Spleen (tissue), 11 donors: ENCODE data around the gene PAQR4. TPM values are rescaled to one million over a fixed set of nuclear protein-coding genes. Genes with fewer than 3 reads are reported as not detected.
A peak's percentile ranks its signal among the peaks of the same experiment; 100 is the strongest.

Experiments
- DNase-seq: peaks from one replicate; pipeline ENCODE4 v3.0.0-alpha.2; 2020
- H3K27ac ChIP-seq, 8 donors: fragments of 200-600 bp; sonication (generic) in 7 of 8; 1 replicate in 4 of 8; 2 replicates in 4 of 8; pipeline versions ENCODE4 v1.5.0 to v1.8.0; 2016 to 2021; ENCODE audit warnings: inconsistent platforms in 4 of 8, mild to moderate bottlenecking in 4 of 8, moderate library complexity in 1 of 8
- H3K27me3 ChIP-seq, 7 donors: fragments of 200-600 bp; sonication (generic) in 6 of 7; replicated peaks in 1 of 7; 1 replicate in 4 of 7; 2 replicates in 3 of 7; pipeline versions ENCODE4 v1.5.0 to v1.8.0; 2016 to 2021; ENCODE audit warnings: inconsistent platforms in 3 of 7, mild to moderate bottlenecking in 1 of 7
- H3K36me3 ChIP-seq, 6 donors: fragments of 200-600 bp; sonication (generic) in 5 of 6; 1 replicate in 4 of 6; 2 replicates in 2 of 6; pipeline versions ENCODE4 v1.5.0 to v1.8.0; 2016 to 2021; ENCODE audit warnings: inconsistent platforms in 2 of 6
- H3K4me1 ChIP-seq, 6 donors: fragments of 200-600 bp; sonication (generic) in 5 of 6; 1 replicate in 3 of 6; 2 replicates in 3 of 6; pipeline versions ENCODE4 v1.5.0 to v1.8.0; 2016 to 2021; ENCODE audit warnings: inconsistent platforms in 3 of 6
- H3K4me3 ChIP-seq, 8 donors: fragments of 200-600 bp; sonication (generic) in 7 of 8; 1 replicate in 4 of 8; 2 replicates in 4 of 8; pipeline versions ENCODE4 v1.5.0 to v1.8.0; 2016 to 2021; ENCODE audit warnings: inconsistent platforms in 4 of 8, mild to moderate bottlenecking in 4 of 8, moderate library complexity in 2 of 8
- H3K9me3 ChIP-seq, 8 donors: fragments of 200-600 bp; sonication (generic) in 7 of 8; 1 replicate in 4 of 8; 2 replicates in 4 of 8; pipeline versions ENCODE4 v1.5.0 to v1.8.0; 2016 to 2021; ENCODE audit warnings: inconsistent platforms in 4 of 8
- POLR2A ChIP-seq, 3 donors: fragments of 450-650 bp; IDR thresholded peaks; one replicate each; pipeline ENCODE4 v1.5.1; 2017; ENCODE audit warnings: antibody characterized with exemption in 3 of 3, mild to moderate bottlenecking in 1 of 3
- POLR2AphosphoS5 ChIP-seq, 3 donors: sonication (generic); formaldehyde crosslinking; IDR thresholded peaks; one replicate each; pipeline ENCODE4 v1.5.1; 2017; ENCODE audit warnings: antibody characterized with exemption in 3 of 3
- WGBS, 5 donors: extraction: QIAGEN DNeasy Blood & Tissue Kit in 3 of 5; methylation state at CpG; one replicate each; pipeline versions ENCODE4 v1.1.5 to v1.1.7; 2013 to 2018; 5-methylcytosine and 5-hydroxymethylcytosine counted together
- intact Hi-C: fragments of 100-400 bp; cut with DNase I; formaldehyde crosslinking; loops from one replicate; pipeline ENCODE4 v1.15.0; 2023; ENCODE audit warnings: low total_unique reads
- polyA plus RNA-seq, 3 donors: library from polyadenylated mRNA; stranded (reverse); fragments of 200-250 nt; gene quantifications; one replicate each; pipeline ENCODE4 v1.2.1, GENCODE V29; 2013
- total RNA-seq, 7 donors: library from RNA; depleted of rRNA in 3 of 7; stranded (reverse); fragments of >200 nt in 3 of 7; fragmentation: NEBNext Ultra II Directional in 4 of 7; extraction: Animal tissue kit (Norgen Biotek cat#: 25700) in 4 of 7; gene quantifications; one replicate each; pipeline versions ENCODE4 v1.1.0 to v1.2.1, GENCODE V29; 2016 to 2021
- TF ChIP-seq, protein P1 (sequence below), 11 experiments: fragments of 200-600 bp in 7 of 11; fragments of 450-650 bp in 4 of 11; sonication (generic) in 4 of 11; IDR thresholded peaks in 8 of 11; conservative IDR thresholded peaks in 3 of 11; 1 replicate in 7 of 11; 2 replicates in 4 of 11; pipeline versions ENCODE4 v1.4.0 to v1.8.0; 2016 to 2021; ENCODE audit warnings: antibody characterized with exemption in 11 of 11, inconsistent platforms in 4 of 11, mild to moderate bottlenecking in 1 of 11
- donor health status: healthy with polysubstance abuse.
- donor health status: DM: no; HTN: no; CAD: no; lungs with moderate emphysema.
- donor health status: DM: no; HTN: no; CAD: no.
- donor health status: Bipolar disorder and iron deficiency.
- donor health status: healthy.
- donor health status: DM: no; HTN: no; CAD: no.
- donor health status: DM: yes; HTN: yes; CAD: no.

Gene PAQR4
- total and polyA plus RNA-seq, 10 donors = 2.1 to 9.0 (median 6.3) TPM

DNA sequence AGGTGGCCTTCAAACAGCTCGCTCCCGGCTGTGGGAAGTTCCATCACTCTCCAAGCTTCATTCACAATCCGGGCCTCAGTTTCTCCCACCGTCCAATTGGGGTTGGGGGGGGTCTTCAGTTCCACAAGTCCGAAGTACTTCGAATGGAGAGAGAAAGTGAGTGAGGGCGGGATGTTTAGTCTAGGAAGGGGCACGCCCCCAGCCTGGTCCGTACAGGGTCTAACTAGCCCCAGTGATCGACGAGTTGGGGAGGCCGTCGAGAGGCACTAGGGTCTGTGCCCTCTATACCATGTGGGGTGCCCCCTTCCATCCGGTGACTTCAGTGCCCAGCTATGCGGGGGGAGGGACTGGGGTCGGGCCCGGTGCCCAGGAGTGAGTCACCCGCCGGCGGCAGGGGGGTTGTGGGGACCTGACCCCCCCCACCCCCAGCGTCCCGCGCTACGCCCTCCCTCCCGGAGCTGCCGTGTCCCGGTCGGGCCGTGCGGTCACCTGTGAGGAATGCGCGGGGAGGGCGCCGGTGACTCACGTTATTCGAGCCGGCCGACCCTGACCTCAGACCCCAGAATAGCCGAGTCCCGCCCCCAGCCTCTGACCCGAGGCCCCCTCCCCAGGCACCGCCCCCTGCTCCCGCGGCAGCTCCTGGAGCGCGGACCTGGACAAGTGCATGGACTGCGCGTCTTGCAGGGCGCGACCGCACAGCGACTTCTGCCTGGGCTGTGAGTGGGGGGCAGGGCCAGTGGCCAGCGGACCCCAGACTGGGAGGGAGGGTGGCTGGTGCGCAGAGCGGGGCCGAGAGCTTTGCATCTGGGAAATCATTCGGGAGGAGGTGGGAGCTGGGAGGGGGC is 51.7 kb downstream of the PAQR4 start:
- Histone ChIP-seq H3K27me3 (peaks cover 0 to 36% (median 17%) of the 10 kb centered on the region in 7 donors), H3K4me1 (peaks cover 41 to 83% (median 70%) of the 10 kb centered on the region in 6 donors)
- intact Hi-C loops = no loop called here

DNA sequence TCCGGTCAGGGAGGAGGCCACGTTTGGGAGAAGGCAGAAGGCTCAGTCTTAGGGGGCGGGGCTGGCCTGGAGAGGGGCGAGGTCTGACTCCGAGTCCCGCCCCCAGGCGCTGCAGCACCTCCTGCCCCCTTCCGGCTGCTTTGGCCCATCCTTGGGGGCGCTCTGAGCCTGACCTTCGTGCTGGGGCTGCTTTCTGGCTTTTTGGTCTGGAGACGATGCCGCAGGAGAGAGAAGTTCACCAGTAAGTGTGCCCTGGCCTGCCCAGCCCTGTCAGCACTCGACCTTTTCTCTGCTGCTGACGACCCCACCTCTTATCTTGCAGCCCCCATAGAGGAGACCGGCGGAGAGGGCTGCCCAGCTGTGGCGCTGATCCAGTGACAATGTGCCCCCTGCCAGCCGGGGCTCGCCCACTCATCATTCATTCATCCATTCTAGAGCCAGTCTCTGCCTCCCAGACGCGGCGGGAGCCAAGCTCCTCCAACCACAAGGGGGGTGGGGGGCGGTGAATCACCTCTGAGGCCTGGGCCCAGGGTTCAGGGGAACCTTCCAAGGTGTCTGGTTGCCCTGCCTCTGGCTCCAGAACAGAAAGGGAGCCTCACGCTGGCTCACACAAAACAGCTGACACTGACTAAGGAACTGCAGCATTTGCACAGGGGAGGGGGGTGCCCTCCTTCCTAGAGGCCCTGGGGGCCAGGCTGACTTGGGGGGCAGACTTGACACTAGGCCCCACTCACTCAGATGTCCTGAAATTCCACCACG is 52.5 kb downstream of the PAQR4 start:
- peaks cover 41 to 83% (median 70%) of the 10 kb centered on the region in 6 donors for H3K4me1 ChIP-seq
- H3K9me3 ChIP-seq = no peaks in the 10 kb centered on the region
- TF ChIP-seq, protein P1, sequence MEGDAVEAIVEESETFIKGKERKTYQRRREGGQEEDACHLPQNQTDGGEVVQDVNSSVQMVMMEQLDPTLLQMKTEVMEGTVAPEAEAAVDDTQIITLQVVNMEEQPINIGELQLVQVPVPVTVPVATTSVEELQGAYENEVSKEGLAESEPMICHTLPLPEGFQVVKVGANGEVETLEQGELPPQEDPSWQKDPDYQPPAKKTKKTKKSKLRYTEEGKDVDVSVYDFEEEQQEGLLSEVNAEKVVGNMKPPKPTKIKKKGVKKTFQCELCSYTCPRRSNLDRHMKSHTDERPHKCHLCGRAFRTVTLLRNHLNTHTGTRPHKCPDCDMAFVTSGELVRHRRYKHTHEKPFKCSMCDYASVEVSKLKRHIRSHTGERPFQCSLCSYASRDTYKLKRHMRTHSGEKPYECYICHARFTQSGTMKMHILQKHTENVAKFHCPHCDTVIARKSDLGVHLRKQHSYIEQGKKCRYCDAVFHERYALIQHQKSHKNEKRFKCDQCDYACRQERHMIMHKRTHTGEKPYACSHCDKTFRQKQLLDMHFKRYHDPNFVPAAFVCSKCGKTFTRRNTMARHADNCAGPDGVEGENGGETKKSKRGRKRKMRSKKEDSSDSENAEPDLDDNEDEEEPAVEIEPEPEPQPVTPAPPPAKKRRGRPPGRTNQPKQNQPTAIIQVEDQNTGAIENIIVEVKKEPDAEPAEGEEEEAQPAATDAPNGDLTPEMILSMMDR (IDR thresholded peaks at IDR 0.05 in 8 of 11, conservative IDR thresholded peaks at IDR 0.05 in 3 of 11) = peak in 7 of 11 experiments; percentile 19 to 66 (median 45)
- TF ChIP-seq POLR2A (IDR thresholded peaks at IDR 0.05) (no peak), POLR2AphosphoS5 (IDR thresholded peaks at IDR 0.05) (peak in 1 of 3 donors; percentile 52)
- H3K27ac ChIP-seq = peak overlapping the region; percentile 64 to 95 (median 94)
- intact Hi-C loops = no loop called here
- H3K36me3 ChIP-seq = peaks cover 0 to 14% (median 11%) of the 10 kb centered on the region in 6 donors
- H3K27me3 ChIP-seq = peaks cover 0 to 28% (median 17%) of the 10 kb centered on the region in 7 donors
- peak overlapping the region; percentile 47 to 86 (median 58) for H3K4me3 ChIP-seq
- no peak for DNase-seq
- WGBS, 5 donors = 8 to 21% (median 18%) methylated on average over 13 to 25 of the region's 25 CpGs

More for the DNA sequence above, 51.7 kb downstream of the PAQR4 start:
- Histone ChIP-seq H3K27ac (peak overlapping the region; percentile 64 to 95 (median 94)), H3K4me3 (peak overlapping the region; percentile 47 to 86 (median 58)), H3K36me3 (peaks cover 0 to 6% (median 3%) of the 10 kb centered on the region in 6 donors), H3K9me3 (no peaks in the 10 kb centered on the region)
- WGBS, 5 donors = 1 to 4% (median 1%) methylated on average over 21 to 57 of the region's 57 CpGs
- TF ChIP-seq, protein P1 (IDR thresholded peaks at IDR 0.05 in 8 of 11, conservative IDR thresholded peaks at IDR 0.05 in 3 of 11) = peak in 2 of 11 experiments; percentile 1 to 8
- TF ChIP-seq POLR2AphosphoS5 (IDR thresholded peaks at IDR 0.05) (peak in 1 of 3 donors; percentile 60), POLR2A (IDR thresholded peaks at IDR 0.05) (no peak)
- DNase-seq = peak; percentile 94

DNA sequence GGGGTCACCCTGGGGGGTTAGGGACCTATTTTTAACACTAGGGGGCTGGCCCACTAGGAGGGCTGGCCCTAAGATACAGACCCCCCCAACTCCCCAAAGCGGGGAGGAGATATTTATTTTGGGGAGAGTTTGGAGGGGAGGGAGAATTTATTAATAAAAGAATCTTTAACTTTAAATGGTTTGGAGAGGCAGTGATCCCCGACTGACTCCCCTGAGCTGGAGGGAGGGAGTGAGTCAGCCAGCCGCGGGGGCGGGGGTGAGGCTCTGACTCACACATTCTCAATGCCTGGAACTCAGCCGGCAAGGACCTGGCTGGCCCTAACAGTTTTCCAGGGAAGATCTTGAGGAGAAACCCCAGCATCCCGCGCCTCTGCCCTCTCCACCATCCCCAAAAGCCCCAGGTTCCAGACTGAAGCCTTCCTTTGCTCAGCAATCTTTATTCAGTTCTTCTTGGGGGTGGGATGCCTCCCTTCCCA is 53.1 kb downstream of the PAQR4 start:
- peak; percentile 87 for DNase-seq
- peak overlapping the region; percentile 27 to 95 (median 94) for H3K27ac ChIP-seq
- H3K4me3 ChIP-seq = peak overlapping the region in 4 of 8 donors; percentile 56 to 86 (median 63)
- H3K9me3 ChIP-seq = no peaks in the 10 kb centered on the region
- WGBS, 5 donors = 19 to 41% (median 32%) methylated on average over 8 of the region's 8 CpGs
- peaks cover 0 to 21% (median 14%) of the 10 kb centered on the region in 7 donors for H3K27me3 ChIP-seq
- intact Hi-C loops = no loop called here
- H3K4me1 ChIP-seq = peaks cover 41 to 85% (median 70%) of the 10 kb centered on the region in 6 donors
- TF ChIP-seq POLR2A (IDR thresholded peaks at IDR 0.05) = no peak
- TF ChIP-seq, protein P1 (IDR thresholded peaks at IDR 0.05 in 8 of 11, conservative IDR thresholded peaks at IDR 0.05 in 3 of 11) = no peak
- TF ChIP-seq POLR2AphosphoS5 (IDR thresholded peaks at IDR 0.05) = peak; percentile 50 to 63 (median 55)
- H3K36me3 ChIP-seq = peaks cover 0 to 20% (median 17%) of the 10 kb centered on the region in 6 donors
